Kidney (tissue), 14 donors: ENCODE results near the gene CFP. TPM values are rescaled to one million over a fixed set of nuclear protein-coding genes. Genes with fewer than 3 reads are reported as not detected.

ENCODE experiments used
- DNase-seq, 5 donors: peaks; one replicate each; pipeline ENCODE4 v3.0.0-alpha.2; 2013 to 2020
- FAIRE-seq: peaks from 2 replicates; lab custom pipeline; 2012; peaks lifted over from hg19 to GRCh38; lab: Jason Lieb, UNC
- H3K27ac ChIP-seq, 2 donors: one replicate each; pipeline ENCODE4 v1.7.0; 2013; ENCODE audit warnings: low read depth in 2 of 2, low read length in 2 of 2, inconsistent platforms in 1 of 2
- H3K27me3 ChIP-seq: one replicate; pipeline ENCODE4 v1.7.1; 2013; ENCODE audit warnings: low read length, inconsistent platforms; ENCODE audit not compliant: control insufficient read depth, insufficient read depth
- H3K36me3 ChIP-seq, 3 donors: one replicate each; pipeline versions ENCODE4 v1.7.0 to v1.7.1; 2013; ENCODE audit warnings: low read length in 3 of 3, control low read depth in 1 of 3, inconsistent platforms in 1 of 3; ENCODE audit not compliant: insufficient read depth in 3 of 3, control insufficient read depth in 2 of 3
- H3K4me1 ChIP-seq, 3 donors: one replicate each; pipeline versions ENCODE4 v1.7.0 to v1.7.1; 2013; ENCODE audit warnings: low read length in 3 of 3, inconsistent platforms in 1 of 3, low read depth in 1 of 3; ENCODE audit not compliant: control insufficient read depth in 2 of 3, insufficient read depth in 2 of 3
- H3K4me3 ChIP-seq, 3 donors: one replicate each; pipeline versions ENCODE4 v1.7.0 to v1.8.1; 2013; ENCODE audit warnings: low read length in 3 of 3, control low read depth in 1 of 3, inconsistent platforms in 1 of 3
- H3K9ac ChIP-seq, 3 donors: one replicate each; pipeline versions ENCODE4 v1.7.0 to v1.7.1; 2013; ENCODE audit warnings: low read length in 3 of 3, control low read depth in 1 of 3, inconsistent platforms in 1 of 3
- H3K9me3 ChIP-seq, 3 donors: one replicate each; pipeline versions ENCODE4 v1.7.0 to v1.7.1; 2013; ENCODE audit warnings: low read length in 3 of 3, control low read depth in 1 of 3, inconsistent platforms in 1 of 3; ENCODE audit not compliant: control insufficient read depth in 2 of 3, insufficient read depth in 1 of 3
- intact Hi-C: fragments of 100-400 bp; cut with DNase I; formaldehyde crosslinking; loops from one replicate; pipeline ENCODE4 v1.11.1; 2022
- polyA plus RNA-seq: library from polyadenylated mRNA; stranded (reverse); fragments of 350-450 nt; fragmentation: Illumina TruSeq; extraction: RNeasy Lipid Tissue Mini Kit (QIAGEN cat#74804); gene quantifications from one replicate; pipeline ENCODE4 v1.2.3, GENCODE V29; 2014; ENCODE audit warnings: low read depth, low replicate concordance; ENCODE audit not compliant: insufficient read depth
- total RNA-seq: library from RNA; stranded (reverse); fragmentation: NEBNext Ultra II Directional; extraction: Animal tissue kit (Norgen Biotek cat#: 25700); gene quantifications from one replicate; pipeline ENCODE4 v1.2.1, GENCODE V29; 2021
- TF ChIP-seq, protein P1 (sequence below): IDR thresholded peaks from 3 replicates; pipeline ENCODE4 v1.5.1; 2012; ENCODE audit warnings: mild to moderate bottlenecking, moderate library complexity, borderline replicate concordance; ENCODE audit not compliant: insufficient read depth; ENCODE audit errors: extremely low read depth
- donor health status: control.
- donor health status: control.
- donor health status: control.
- donor health status: control.
- donor health status: control.
- donor health status: DM: yes; HTN: yes; CAD: no.
- donor health status: Normal renal cell carcinoma (clear cell type).

Gene CFP
- total and polyA plus RNA-seq, 2 donors from 2014 or later, result 2.1 to 8.3 TPM

GRCh38 chrX:47664737-47665136, 35.0 kb upstream of the CFP start:
- no peak for DNase-seq
- no peak overlapping the region for H3K4me3 ChIP-seq
- no peaks in the 10 kb centered on the region for H3K4me1 ChIP-seq
- no peak overlapping the region for H3K9ac ChIP-seq
- no peaks in the 10 kb centered on the region for H3K9me3 ChIP-seq
- TF ChIP-seq, protein P1, sequence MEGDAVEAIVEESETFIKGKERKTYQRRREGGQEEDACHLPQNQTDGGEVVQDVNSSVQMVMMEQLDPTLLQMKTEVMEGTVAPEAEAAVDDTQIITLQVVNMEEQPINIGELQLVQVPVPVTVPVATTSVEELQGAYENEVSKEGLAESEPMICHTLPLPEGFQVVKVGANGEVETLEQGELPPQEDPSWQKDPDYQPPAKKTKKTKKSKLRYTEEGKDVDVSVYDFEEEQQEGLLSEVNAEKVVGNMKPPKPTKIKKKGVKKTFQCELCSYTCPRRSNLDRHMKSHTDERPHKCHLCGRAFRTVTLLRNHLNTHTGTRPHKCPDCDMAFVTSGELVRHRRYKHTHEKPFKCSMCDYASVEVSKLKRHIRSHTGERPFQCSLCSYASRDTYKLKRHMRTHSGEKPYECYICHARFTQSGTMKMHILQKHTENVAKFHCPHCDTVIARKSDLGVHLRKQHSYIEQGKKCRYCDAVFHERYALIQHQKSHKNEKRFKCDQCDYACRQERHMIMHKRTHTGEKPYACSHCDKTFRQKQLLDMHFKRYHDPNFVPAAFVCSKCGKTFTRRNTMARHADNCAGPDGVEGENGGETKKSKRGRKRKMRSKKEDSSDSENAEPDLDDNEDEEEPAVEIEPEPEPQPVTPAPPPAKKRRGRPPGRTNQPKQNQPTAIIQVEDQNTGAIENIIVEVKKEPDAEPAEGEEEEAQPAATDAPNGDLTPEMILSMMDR, result no peak
- no peak for FAIRE-seq
- no peak overlapping the region for H3K27ac ChIP-seq
- intact Hi-C loops, result no loop called here
- no peaks in the 10 kb centered on the region for H3K27me3 ChIP-seq
- no peaks in the 10 kb centered on the region for H3K36me3 ChIP-seq

GRCh38 chrX:47662144-47662657, 32.5 kb upstream of the CFP start:
- DNase-seq (no peak), FAIRE-seq (no peak)
- Histone ChIP-seq H3K27me3 (no peaks in the 10 kb centered on the region), H3K4me3 (no peak overlapping the region), H3K4me1 (no peaks in the 10 kb centered on the region), H3K27ac (no peak overlapping the region), H3K9ac (no peak overlapping the region), H3K36me3 (peaks cover 0 to 2% (median 0%) of the 10 kb centered on the region in 3 donors), H3K9me3 (no peaks in the 10 kb centered on the region)
- intact Hi-C loops, result no loop called here
- TF ChIP-seq, protein P1, result no peak

GRCh38 chrX:47661539-47661938, 31.8 kb upstream of the CFP start:
- no peak for DNase-seq
- Histone ChIP-seq H3K4me1 (no peaks in the 10 kb centered on the region), H3K27me3 (no peaks in the 10 kb centered on the region), H3K4me3 (no peak overlapping the region), H3K9ac (no peak overlapping the region), H3K9me3 (no peaks in the 10 kb centered on the region), H3K27ac (no peak overlapping the region), H3K36me3 (peaks cover 0 to 9% (median 2%) of the 10 kb centered on the region in 3 donors)
- no peak for FAIRE-seq
- TF ChIP-seq, protein P1, result no peak
- intact Hi-C loops, result no loop called here

- no peaks in the 10 kb centered on the region for H3K9me3 ChIP-seq
- TF ChIP-seq, protein P1, result no peak
- H3K27me3 ChIP-seq, result no peaks in the 10 kb centered on the region
- FAIRE-seq, result no peak
- intact Hi-C loops, result no loop called here
- H3K9ac ChIP-seq, result peak overlapping the region in 1 of 3 donors; percentile 40
- peak overlapping the region; percentile 36 to 82 (median 48) for H3K4me3 ChIP-seq
- peaks cover 0 to 16% (median 3%) of the 10 kb centered on the region in 3 donors for H3K36me3 ChIP-seq
- DNase-seq, result no peak
- H3K27ac ChIP-seq, result peak overlapping the region; percentile 98
- no peaks in the 10 kb centered on the region for H3K4me1 ChIP-seq
Measured at GRCh38 chrX:47659421-47659726, 29.6 kb upstream of the CFP start.
